ENCODE measurements around the gene FOXK1. TPM values are rescaled to one million over a fixed set of nuclear protein-coding genes. Genes with fewer than 3 reads are reported as not detected.

Gene FOXK1
- total and polyA plus RNA-seq, 12 donors = 4.8 to 63.1 (median 36.1) TPM

DNA sequence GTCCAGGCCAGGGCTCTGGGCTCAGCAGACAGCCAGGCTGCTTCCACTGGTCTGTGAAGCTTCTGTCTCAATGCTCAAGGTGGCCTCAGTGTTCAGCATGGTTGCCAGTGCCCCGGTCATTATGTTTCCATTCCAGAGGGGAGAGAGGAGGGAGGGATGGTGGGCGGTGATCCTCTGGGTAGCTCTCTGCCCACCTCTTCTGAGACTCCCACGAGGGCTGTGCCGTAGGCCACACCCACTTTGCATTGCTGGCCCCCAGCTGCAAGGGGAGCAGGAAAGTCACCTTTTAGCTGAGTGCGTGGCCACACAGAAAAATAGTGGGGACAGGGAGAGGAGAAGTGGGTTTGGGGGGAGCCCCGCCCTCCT, 42.5 kb downstream of the FOXK1 start:
- Histone ChIP-seq H3K27me3 (no peaks in the 10 kb centered on the region), H3K4me1 (replicated peaks in 1 of 2) (peaks cover 22 to 34% of the 10 kb centered on the region in 2 donors), H3K36me3 (replicated peaks in 1 of 2) (no peaks in the 10 kb centered on the region), H3K27ac (peak overlapping the region; percentile 87 to 96 (median 92)), H3K9me3 (replicated peaks in 1 of 3) (no peaks in the 10 kb centered on the region), H3K4me3 (peak overlapping the region in 2 of 4 donors; percentile 37 to 60)
- intact Hi-C loops (cut with DNase I) = no loop called here
- DNase-seq = peak in 1 of 7 donors; percentile 35
- TF ChIP-seq, protein P1, sequence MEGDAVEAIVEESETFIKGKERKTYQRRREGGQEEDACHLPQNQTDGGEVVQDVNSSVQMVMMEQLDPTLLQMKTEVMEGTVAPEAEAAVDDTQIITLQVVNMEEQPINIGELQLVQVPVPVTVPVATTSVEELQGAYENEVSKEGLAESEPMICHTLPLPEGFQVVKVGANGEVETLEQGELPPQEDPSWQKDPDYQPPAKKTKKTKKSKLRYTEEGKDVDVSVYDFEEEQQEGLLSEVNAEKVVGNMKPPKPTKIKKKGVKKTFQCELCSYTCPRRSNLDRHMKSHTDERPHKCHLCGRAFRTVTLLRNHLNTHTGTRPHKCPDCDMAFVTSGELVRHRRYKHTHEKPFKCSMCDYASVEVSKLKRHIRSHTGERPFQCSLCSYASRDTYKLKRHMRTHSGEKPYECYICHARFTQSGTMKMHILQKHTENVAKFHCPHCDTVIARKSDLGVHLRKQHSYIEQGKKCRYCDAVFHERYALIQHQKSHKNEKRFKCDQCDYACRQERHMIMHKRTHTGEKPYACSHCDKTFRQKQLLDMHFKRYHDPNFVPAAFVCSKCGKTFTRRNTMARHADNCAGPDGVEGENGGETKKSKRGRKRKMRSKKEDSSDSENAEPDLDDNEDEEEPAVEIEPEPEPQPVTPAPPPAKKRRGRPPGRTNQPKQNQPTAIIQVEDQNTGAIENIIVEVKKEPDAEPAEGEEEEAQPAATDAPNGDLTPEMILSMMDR (IDR thresholded peaks at IDR 0.05) = peak in 1 of 6 experiments; percentile 16
- no peak for TF ChIP-seq POLR2A (IDR thresholded peaks at IDR 0.05)
- WGBS, 4 donors = 16 to 60% (median 27%) methylated on average over 1 to 6 of the region's 6 CpGs

- peaks cover 22 to 34% of the 10 kb centered on the region in 2 donors for H3K4me1 ChIP-seq (replicated peaks in 1 of 2)
- 3 to 26% (median 10%) methylated on average over 8 to 48 of the region's 48 CpGs for WGBS, 4 donors
Observed at GRCh38 chr7:4725014-4725849, 43.1 kb downstream of the FOXK1 start.

DNA sequence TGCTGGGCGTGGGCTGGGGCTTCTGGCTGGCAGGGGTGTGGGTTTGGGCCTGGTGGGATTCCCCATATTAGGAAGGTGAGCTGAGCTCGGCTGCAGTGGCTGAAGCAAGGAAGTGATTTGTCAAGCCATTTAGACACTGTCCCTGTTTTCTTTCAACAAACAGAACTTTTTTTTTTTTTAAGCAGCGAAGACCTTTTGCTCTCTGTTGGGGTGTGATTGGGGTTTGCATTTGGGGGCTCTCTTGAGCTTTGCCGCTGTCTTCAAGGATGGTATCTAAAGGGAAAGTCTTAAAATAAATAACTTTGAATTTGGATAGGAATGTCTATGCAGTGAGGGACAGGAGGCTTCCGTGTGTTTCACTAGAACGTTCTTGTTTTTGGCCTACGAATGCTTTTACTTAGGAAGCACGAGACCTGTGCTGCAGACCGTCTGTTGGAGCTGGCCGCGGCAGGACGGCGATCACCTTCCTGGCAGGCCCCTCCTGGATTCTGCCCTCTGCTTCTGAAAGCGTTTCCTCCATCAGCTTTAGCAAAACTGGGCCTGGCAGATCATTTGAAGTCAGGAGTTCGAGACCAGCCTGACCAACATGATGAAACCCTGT, 43.9 kb downstream of the FOXK1 start:
- DNase-seq = peak in 1 of 7 donors; percentile 41
- no peaks in the 10 kb centered on the region for H3K9me3 ChIP-seq (replicated peaks in 1 of 3)
- peaks cover 22 to 34% of the 10 kb centered on the region in 2 donors for H3K4me1 ChIP-seq (replicated peaks in 1 of 2)
- 25 to 37% (median 30%) methylated on average over 15 of the region's 15 CpGs for WGBS, 4 donors
- peak overlapping the region; percentile 87 to 96 (median 92) for H3K27ac ChIP-seq
- H3K36me3 ChIP-seq (replicated peaks in 1 of 2) = no peaks in the 10 kb centered on the region
- intact Hi-C loops (cut with DNase I) = no loop called here
- no peaks in the 10 kb centered on the region for H3K27me3 ChIP-seq
- TF ChIP-seq, protein P1 (IDR thresholded peaks at IDR 0.05) = no peak
- TF ChIP-seq POLR2A (IDR thresholded peaks at IDR 0.05) = no peak
- peak overlapping the region in 2 of 4 donors; percentile 37 to 60 for H3K4me3 ChIP-seq

More at GRCh38 chr7:4725014-4725849, 43.1 kb downstream of the FOXK1 start:
- peak overlapping the region in 2 of 4 donors; percentile 37 to 60 for H3K4me3 ChIP-seq
- intact Hi-C loops (cut with DNase I) = no loop called here
- peak; percentile 80 to 93 (median 89) for DNase-seq
- peak; percentile 59 to 89 for TF ChIP-seq POLR2A (IDR thresholded peaks at IDR 0.05)
- TF ChIP-seq, protein P1 (IDR thresholded peaks at IDR 0.05) = peak in 1 of 6 experiments; percentile 2
- peak overlapping the region; percentile 87 to 96 (median 92) for H3K27ac ChIP-seq
- no peaks in the 10 kb centered on the region for H3K36me3 ChIP-seq (replicated peaks in 1 of 2)
- no peaks in the 10 kb centered on the region for H3K9me3 ChIP-seq (replicated peaks in 1 of 3)
- H3K27me3 ChIP-seq = no peaks in the 10 kb centered on the region

DNA sequence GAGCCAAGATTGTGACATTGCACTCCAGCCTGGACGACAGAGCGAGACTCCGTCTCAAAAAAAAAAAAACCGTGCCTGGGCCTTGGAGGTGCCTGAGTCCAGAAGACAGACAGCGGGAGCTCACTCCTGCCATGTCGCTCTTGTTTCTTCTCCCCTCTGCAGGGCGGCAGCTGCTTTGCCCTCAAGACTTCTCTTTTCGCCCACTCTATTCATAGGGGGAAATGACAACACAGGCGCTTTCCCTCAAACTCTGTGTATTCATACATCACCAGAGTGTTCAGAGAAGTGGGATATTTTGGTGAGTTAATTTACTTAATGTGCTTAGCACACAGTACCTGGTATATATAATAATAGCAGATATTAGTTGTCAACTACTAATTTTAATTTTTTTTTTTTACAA, 44.5 kb downstream of the FOXK1 start:
- Histone ChIP-seq H3K4me3 (no peak overlapping the region), H3K36me3 (replicated peaks in 1 of 2) (no peaks in the 10 kb centered on the region), H3K9me3 (replicated peaks in 1 of 3) (no peaks in the 10 kb centered on the region), H3K27me3 (no peaks in the 10 kb centered on the region), H3K4me1 (replicated peaks in 1 of 2) (peaks cover 18 to 34% of the 10 kb centered on the region in 2 donors), H3K27ac (peak overlapping the region in 4 of 5 donors; percentile 87 to 96 (median 94))
- 76 to 82% (median 77%) methylated on average over 9 of the region's 9 CpGs for WGBS, 4 donors
- no peak for TF ChIP-seq POLR2A (IDR thresholded peaks at IDR 0.05)
- TF ChIP-seq, protein P1 (IDR thresholded peaks at IDR 0.05) = no peak
- no peak for DNase-seq
- intact Hi-C loops (cut with DNase I) = no loop called here

Data from adrenal gland (tissue), 12 donors.